CD4-positive, alpha-beta T cell treated with Interferon alpha-2 for 1 hour (primary cell): ENCODE results near the gene ALB.

Source experiments
- DNase-seq, 2 donors: peaks; one replicate each; pipeline ENCODE4 v3.0.0-alpha.2; 2020 to 2022

ALB gene

DNA sequence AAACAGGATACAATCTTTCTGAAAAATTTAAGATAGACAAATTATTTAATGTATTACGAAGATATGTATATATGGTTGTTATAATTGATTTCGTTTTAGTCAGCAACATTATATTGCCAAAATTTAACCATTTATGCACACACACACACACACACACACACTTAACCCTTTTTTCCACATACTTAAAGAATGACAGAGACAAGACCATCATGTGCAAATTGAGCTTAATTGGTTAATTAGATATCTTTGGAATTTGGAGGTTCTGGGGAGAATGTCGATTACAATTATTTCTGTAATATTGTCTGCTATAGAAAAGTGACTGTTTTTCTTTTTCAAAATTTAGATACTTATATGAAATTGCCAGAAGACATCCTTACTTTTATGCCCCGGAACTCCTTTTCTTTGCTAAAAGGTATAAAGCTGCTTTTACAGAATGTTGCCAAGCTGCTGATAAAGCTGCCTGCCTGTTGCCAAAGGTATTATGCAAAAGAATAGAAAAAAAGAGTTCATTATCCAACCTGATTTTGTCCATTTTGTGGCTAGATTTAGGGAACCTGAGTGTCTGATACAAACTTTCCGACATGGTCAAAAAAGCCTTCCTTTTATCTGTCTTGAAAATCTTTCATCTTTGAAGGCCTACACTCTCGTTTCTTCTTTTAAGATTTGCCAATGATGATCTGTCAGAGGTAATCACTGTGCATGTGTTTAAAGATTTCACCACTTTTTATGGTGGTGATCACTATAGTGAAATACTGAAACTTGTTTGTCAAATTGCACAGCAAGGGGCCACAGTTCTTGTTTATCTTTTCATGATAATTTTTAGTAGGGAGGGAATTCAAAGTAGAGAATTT, 5.2 kb downstream of the ALB start:
- no peak for DNase-seq

DNA sequence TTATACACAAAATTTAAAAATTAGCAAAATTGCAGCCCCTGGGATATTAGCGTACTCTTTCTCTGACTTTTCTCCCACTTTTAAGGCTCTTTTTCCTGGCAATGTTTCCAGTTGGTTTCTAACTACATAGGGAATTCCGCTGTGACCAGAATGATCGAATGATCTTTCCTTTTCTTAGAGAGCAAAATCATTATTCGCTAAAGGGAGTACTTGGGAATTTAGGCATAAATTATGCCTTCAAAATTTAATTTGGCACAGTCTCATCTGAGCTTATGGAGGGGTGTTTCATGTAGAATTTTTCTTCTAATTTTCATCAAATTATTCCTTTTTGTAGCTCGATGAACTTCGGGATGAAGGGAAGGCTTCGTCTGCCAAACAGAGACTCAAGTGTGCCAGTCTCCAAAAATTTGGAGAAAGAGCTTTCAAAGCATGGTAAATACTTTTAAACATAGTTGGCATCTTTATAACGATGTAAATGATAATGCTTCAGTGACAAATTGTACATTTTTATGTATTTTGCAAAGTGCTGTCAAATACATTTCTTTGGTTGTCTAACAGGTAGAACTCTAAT, 6.0 kb downstream of the ALB start:
- no peak for DNase-seq

DNA sequence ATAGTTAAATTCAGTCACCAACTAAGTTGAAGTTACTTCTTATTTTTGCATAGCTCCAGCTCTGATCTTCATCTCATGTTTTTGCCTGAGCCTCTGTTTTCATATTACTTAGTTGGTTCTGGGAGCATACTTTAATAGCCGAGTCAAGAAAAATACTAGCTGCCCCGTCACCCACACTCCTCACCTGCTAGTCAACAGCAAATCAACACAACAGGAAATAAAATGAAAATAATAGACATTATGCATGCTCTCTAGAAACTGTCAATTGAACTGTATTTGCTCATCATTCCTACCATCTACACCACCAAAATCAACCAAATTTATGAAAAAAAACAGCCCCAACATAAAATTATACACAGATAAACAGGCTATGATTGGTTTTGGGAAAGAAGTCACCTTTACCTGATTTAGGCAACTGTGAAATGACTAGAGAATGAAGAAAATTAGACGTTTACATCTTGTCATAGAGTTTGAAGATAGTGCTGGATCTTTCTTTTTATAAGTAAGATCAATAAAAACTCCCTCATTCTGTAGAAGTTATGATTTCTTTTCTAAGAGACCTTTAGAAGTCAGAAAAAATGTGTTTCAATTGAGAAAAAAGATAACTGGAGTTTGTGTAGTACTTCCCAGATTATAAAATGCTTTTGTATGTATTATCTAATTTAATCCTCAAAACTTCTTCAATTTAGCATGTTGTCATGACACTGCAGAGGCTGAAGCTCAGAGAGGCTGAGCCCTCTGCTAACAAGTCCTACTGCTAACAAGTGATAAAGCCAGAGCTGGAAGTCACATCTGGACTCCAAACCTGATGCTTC, 7.0 kb downstream of the ALB start:
- no peak for DNase-seq

DNA sequence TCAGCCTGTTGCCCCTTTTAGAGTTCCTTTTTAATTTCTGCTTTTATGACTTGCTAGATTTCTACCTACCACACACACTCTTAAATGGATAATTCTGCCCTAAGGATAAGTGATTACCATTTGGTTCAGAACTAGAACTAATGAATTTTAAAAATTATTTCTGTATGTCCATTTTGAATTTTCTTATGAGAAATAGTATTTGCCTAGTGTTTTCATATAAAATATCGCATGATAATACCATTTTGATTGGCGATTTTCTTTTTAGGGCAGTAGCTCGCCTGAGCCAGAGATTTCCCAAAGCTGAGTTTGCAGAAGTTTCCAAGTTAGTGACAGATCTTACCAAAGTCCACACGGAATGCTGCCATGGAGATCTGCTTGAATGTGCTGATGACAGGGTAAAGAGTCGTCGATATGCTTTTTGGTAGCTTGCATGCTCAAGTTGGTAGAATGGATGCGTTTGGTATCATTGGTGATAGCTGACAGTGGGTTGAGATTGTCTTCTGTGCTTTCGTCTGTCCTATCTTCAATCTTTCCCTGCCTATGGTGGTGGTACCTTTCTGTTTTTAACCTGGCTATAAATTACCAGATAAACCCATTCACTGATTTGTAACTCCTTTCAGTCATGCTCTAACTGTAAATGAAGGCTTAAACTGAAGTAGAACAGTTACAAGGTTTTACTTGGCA, 7.8 kb downstream of the ALB start:
- DNase-seq = no peak

DNA sequence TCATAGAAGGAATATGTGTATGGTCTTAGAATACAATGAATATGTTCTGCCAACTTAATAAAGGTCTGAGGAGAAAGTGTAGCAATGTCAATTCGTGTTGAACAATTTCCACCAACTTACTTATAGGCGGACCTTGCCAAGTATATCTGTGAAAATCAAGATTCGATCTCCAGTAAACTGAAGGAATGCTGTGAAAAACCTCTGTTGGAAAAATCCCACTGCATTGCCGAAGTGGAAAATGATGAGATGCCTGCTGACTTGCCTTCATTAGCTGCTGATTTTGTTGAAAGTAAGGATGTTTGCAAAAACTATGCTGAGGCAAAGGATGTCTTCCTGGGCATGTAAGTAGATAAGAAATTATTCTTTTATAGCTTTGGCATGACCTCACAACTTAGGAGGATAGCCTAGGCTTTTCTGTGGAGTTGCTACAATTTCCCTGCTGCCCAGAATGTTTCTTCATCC, 9.2 kb downstream of the ALB start:
- no peak for DNase-seq

DNA sequence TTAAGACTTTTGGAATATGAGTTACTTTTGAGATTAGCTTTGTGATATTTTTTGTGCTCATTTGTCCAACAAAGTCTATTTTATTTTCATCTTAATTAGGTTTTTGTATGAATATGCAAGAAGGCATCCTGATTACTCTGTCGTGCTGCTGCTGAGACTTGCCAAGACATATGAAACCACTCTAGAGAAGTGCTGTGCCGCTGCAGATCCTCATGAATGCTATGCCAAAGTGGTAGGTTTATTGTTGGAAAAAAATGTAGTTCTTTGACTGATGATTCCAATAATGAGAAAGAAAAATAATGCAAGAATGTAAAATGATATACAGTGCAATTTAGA, 10.8 kb downstream of the ALB start:
- DNase-seq = no peak

DNA sequence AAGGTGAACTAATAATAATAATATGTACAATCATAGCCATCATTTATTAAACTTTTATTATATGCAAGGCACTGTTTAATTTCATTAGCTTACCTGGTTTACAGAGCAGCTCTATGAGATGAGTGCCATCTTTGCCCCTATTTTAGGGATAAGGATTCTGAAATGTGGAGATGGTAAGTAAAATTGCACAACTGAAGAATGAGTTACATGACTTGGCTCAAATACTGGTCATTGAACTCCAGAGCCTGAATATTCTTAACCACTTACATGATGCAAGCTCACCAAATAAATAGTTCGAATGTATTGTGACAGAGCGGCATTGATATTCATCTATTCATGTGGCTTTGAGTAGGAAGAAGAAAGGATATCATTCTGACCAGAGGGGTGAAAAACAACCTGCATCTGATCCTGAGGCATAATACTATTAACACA, 11.7 kb downstream of the ALB start:
- no peak for DNase-seq

DNA sequence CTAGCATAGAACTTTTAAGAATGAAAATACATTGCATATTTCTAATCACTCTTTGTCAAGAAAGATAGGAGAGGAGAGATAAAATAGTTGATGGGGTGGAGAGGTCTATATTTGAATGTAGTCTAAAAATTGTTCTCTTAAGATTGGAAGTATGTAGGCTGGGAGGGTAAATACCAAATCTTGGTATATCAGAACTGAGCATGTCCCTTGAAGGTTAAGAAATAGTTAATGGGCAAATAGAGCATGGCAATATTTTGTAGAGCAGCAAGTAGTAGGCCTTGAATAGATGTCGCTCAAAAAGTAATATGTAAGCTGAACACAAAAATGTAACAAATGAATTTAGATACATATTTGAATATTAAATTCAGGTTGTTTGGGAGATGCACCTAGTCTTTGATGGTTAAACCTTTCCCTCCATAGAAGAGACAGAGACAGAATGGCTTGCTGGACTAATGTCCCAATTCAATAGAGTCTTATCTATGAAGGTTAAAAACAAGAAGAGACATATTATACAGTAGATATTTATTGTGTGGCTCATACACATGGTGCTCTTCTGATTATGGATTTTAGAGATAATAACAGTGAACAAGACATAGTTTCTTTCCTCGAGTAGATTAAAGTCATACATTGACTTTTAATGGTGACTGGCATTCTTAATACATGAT, 12.5 kb downstream of the ALB start:
- DNase-seq = no peak

DNA sequence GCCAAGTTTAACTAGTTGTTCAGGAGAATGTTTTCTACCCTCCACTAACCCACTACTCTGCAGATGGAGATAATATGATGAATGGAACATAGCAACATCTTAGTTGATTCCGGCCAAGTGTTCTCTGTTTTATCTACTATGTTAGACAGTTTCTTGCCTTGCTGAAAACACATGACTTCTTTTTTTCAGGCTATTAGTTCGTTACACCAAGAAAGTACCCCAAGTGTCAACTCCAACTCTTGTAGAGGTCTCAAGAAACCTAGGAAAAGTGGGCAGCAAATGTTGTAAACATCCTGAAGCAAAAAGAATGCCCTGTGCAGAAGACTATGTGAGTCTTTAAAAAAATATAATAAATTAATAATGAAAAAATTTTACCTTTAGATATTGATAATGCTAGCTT, 13.3 kb downstream of the ALB start:
- no peak for DNase-seq

DNA sequence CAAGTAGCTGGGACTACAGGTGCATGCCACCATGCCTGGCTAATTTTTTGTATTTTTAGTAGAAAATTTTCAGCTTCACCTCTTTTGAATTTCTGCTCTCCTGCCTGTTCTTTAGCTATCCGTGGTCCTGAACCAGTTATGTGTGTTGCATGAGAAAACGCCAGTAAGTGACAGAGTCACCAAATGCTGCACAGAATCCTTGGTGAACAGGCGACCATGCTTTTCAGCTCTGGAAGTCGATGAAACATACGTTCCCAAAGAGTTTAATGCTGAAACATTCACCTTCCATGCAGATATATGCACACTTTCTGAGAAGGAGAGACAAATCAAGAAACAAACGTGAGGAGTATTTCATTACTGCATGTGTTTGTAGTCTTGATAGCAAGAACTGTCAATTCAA, 13.9 kb downstream of the ALB start:
- no peak for DNase-seq

DNA sequence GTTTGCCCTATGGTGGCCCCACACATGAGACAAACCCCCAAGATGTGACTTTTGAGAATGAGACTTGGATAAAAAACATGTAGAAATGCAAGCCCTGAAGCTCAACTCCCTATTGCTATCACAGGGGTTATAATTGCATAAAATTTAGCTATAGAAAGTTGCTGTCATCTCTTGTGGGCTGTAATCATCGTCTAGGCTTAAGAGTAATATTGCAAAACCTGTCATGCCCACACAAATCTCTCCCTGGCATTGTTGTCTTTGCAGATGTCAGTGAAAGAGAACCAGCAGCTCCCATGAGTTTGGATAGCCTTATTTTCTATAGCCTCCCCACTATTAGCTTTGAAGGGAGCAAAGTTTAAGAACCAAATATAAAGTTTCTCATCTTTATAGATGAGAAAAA, 14.6 kb downstream of the ALB start:
- DNase-seq = no peak

DNA sequence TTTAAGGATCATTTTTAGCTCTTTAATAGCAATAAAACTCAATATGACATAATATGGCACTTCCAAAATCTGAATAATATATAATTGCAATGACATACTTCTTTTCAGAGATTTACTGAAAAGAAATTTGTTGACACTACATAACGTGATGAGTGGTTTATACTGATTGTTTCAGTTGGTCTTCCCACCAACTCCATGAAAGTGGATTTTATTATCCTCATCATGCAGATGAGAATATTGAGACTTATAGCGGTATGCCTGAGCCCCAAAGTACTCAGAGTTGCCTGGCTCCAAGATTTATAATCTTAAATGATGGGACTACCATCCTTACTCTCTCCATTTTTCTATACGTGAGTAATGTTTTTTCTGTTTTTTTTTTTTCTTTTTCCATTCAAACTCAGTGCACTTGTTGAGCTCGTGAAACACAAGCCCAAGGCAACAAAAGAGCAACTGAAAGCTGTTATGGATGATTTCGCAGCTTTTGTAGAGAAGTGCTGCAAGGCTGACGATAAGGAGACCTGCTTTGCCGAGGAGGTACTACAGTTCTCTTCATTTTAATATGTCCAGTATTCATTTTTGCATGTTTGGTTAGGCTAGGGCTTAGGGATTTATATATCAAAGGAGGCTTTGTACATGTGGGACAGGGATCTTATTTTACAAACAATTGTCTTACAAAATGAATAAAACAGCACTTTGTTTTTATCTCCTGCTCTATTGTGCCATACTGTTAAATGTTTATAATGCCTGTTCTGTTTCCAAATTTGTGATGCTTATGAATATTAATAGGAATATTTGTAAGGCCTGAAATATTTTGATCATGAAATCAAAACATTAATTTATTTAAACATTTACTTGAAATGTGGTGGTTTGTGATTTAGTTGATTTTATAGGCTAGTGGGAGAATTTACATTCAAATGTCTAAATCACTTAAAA, 15.3 kb downstream of the ALB start:
- DNase-seq = no peak

DNA sequence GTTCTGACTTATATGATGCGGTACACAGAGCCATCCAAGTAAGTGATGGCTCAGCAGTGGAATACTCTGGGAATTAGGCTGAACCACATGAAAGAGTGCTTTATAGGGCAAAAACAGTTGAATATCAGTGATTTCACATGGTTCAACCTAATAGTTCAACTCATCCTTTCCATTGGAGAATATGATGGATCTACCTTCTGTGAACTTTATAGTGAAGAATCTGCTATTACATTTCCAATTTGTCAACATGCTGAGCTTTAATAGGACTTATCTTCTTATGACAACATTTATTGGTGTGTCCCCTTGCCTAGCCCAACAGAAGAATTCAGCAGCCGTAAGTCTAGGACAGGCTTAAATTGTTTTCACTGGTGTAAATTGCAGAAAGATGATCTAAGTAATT, 16.5 kb downstream of the ALB start:
- no peak for DNase-seq

DNA sequence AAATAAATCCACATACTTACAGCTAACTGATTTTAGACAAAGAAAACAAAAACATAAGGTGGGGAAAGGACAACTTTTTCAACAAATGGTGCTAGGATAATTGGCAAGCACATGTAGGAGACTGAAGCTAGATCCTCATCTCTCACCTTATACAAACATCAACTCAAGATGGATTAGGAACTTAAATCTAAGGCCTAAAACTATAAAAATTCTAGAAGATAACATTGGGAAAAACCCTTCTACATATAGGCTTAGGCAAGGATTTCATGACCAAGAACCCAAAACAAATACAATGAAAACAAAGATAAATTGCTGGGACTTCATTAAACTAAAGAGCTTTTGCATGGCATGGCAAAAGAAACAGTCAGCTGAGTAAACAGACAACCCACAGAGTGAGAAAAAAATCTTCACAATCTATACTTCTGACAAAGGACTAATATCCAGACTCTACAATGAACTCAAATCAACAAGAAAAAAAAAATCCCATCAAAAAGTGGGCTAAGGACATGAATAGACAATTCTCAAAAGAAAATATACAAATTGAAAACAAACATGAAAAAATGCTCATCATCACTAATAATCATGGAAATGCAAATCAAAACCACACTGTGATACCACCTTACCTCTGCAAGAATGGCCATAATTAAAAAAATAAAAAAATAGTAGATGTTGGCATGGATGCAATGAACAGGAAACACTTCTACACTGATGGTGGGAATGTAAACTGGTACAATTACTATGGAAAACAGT, 17.8 kb downstream of the ALB start:
- no peak for DNase-seq

DNA sequence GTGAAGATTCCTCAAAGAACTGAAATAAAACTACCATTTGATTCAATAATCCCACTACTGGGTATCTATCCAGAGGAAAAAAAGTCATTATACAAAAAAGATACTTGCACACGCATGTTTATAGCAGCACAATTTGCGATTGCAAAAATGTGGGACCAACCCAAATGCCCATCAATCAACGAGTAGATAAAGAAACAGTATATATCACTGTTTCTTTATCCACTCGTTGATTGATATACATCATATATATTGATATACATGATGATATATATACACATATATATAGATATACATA, 18.3 kb downstream of the ALB start:
- no peak for DNase-seq

DNA sequence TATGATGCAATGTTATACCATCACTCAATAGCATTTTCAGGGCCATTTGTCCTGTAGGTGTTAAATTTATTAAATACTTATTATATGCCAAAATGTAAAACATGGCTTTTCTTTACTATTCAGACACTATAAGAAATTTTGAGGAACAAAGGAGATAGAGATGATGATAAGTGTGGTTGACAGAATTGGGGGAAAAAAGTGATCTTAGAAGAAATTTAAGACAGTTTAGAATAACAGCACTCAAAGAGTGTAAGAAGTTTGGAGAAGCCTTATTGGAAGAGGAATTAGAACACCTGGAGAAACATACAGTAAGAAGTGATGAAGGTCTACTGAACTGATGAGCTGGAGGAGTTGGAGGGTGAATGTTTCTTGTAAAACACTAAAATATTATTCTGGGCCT, 19.1 kb downstream of the ALB start:
- no peak for DNase-seq

DNA sequence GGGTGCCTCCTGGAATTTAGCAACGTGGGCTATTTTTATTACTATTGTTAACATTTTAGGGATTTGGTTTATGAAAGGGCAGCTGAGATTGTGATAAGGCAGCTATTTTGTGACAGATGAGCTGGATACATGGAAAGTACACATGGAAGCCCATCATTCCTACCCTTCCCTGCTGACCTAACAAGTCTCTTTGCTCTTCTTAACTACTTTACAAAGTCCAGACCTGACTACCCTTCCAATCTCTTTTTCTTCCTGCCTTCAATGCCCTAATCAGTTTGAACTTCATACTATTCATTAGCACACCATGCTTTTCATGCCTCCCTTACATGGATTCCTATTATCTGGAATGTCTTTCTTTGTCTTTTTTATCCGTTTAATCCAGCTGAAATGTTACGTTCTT, 22.6 kb downstream of the ALB start:
- DNase-seq = no peak

DNA sequence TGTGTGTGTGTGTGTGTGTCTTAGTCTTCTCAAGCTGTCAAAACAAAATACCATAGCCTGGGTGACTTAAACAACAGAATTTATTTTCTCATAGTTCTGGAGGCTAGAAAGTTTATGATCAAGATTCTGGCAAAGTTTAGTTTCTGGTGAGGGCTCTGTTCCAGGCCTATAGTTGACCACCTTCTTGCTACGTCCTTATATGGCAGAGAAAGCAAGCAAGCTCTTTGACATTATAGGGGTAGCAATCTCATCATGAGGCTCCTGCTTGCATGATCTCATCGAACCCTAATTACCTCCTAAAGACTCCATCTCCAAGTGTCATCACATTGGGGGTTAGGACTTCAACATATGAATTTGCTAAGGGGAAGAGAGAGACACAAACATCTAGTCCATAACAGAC, 25.0 kb downstream of the ALB start:
- no peak for DNase-seq

DNA sequence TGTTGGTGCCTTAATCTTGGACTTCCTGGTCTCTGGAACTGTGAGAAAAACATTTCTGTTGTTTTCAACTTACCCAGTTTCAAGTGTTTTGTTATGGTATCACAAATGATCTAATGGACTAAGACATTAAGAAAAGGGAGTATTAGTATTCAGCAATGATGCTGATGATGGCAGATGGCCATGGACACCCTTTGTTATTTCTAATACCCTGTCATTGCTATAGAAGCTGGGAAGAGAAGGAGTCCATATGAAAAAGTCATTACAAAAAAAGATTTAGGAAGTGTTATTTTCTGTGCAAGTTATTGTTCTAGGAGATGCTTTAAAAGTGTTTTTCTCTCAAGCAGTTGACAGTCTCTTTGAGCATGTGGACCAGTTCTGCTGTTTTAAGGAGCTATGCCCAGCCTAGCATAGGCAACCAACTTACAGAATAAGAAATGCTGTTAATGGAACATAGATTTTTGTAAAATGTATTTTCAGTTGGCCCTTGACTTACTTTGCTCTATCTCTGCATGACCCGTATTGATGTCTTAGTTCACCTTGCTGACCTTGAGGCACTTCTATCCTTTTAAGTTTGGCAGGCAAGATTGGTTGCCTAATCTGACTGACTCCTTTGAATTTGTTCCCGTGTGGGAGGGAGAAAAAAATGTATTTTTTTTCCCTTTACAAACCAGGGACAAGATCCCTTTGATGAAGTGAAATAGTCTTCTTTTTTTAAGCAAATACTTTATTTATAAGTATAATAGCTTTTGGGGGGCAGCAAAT, 25.9 kb downstream of the ALB start:
- no peak for DNase-seq

DNA sequence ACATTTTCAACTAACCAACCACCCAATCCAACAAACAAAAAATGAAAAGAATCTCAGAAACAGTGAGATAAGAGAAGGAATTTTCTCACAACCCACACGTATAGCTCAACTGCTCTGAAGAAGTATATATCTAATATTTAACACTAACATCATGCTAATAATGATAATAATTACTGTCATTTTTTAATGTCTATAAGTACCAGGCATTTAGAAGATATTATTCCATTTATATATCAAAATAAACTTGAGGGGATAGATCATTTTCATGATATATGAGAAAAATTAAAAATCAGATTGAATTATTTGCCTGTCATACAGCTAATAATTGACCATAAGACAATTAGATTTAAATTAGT, 27.7 kb downstream of the ALB start:
- no peak for DNase-seq
